GM12875 (cell line): Measurements from ENCODE around the gene ATXN2.
"Not testable (repeated sequence)": the region's sequence is repeated elsewhere in the genome, so short reads cannot be mapped to it uniquely, and the experiment has no call there.

Source experiments
- H3K4me3 ChIP-seq: one replicate; pipeline ENCODE4 v1.5.1; 2011; ENCODE audit warnings: low read depth, low read length, control low read depth
- TF ChIP-seq, protein P1 (sequence below): IDR thresholded peaks from 2 replicates; pipeline ENCODE4 v1.5.1; 2011; ENCODE audit warnings: low read depth, mild to moderate bottlenecking, control low read depth, inconsistent platforms, low read length, moderate library complexity, borderline replicate concordance; ENCODE audit not compliant: insufficient read depth

Gene ATXN2

DNA sequence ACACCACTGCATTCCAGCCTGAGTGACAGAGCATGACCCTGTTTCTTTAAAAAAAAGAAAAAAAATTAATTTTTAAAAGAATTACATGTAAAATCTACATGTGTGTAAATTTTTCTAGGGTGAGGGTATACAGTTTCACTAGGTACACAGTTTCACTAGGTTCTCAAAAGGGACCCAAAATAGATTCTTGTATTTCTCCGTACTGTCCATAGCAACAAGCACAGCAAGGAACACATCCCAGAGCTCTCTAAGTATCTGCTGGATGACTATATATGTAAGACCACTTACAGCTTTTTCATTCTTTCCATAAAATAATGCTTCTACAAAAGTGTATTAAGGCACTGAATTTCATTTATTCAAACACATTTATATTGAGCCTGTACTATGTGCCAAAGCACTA lies 55.1 kb downstream of the ATXN2 start:
- TF ChIP-seq, protein P1, sequence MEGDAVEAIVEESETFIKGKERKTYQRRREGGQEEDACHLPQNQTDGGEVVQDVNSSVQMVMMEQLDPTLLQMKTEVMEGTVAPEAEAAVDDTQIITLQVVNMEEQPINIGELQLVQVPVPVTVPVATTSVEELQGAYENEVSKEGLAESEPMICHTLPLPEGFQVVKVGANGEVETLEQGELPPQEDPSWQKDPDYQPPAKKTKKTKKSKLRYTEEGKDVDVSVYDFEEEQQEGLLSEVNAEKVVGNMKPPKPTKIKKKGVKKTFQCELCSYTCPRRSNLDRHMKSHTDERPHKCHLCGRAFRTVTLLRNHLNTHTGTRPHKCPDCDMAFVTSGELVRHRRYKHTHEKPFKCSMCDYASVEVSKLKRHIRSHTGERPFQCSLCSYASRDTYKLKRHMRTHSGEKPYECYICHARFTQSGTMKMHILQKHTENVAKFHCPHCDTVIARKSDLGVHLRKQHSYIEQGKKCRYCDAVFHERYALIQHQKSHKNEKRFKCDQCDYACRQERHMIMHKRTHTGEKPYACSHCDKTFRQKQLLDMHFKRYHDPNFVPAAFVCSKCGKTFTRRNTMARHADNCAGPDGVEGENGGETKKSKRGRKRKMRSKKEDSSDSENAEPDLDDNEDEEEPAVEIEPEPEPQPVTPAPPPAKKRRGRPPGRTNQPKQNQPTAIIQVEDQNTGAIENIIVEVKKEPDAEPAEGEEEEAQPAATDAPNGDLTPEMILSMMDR: no peak
- H3K4me3 ChIP-seq: no peak overlapping the region

DNA sequence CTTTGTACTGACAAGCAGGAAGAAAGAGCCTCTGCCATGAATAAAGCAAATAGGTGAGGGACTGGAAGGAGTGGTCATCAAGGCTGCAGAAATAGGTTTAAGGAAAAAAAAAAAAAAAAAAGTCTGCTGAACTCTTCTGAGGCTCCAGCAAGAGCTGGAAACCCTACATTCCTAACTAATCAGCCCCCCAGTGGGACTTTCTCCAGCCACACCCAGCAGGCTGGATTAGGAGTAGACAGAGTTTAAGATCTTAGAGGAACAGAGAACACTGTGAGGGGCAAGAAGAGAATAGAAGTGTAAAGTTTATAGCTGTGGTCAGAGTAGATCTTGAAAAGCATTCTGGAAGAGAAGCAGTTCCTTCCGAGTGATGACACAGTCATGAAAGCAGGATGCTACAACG lies 66.4 kb downstream of the ATXN2 start:
- TF ChIP-seq, protein P1: no peak
- H3K4me3 ChIP-seq: no peak overlapping the region

DNA sequence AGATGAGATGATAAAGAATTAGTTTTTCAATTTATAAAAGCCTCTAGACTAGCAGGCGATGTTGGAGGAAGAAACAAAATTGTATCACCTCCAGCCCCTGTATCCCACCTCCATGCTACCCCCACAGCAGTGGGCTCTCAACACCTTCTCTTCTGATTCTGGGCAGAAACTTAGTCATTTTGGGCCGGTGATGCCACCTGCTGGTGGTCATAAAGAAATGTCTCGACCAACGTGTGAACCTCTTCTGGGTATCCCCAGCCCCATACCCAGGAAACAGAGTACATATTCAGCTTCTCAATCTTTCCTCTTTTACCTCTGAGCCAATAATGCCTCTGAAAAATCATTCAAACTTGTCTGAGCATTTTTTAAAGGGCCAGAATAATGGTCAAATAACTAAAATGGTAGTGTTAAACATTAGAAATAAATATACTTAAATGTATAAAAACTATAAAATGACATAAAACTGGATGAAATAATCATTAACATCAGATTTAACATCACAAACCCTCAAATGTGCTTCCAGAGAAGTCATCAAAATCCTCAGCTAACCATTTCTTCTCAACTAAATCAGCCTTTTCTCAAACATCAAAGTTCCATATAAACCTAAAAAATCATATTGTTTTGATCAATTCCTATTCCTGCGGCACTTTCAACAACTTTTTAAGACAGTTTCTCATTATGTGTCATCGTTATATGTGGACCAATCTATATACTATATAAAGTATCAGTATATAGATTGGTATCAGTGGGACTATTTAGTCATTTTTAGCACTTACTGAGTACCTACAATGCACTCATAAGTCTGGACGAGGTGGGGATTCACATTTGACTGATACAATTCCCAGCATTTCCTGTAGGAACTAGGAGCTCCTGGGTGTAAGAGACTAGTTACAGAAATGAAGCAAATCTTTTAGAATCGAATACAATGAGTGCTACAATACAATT lies 69.4 kb downstream of the ATXN2 start:
- TF ChIP-seq, protein P1: peak; percentile 57
- H3K4me3 ChIP-seq: no peak overlapping the region

GRCh38 chr12:111523587-111524167 lies 75.4 kb downstream of the ATXN2 start:
- TF ChIP-seq, protein P1: no peak
- H3K4me3 ChIP-seq: no peak overlapping the region

DNA sequence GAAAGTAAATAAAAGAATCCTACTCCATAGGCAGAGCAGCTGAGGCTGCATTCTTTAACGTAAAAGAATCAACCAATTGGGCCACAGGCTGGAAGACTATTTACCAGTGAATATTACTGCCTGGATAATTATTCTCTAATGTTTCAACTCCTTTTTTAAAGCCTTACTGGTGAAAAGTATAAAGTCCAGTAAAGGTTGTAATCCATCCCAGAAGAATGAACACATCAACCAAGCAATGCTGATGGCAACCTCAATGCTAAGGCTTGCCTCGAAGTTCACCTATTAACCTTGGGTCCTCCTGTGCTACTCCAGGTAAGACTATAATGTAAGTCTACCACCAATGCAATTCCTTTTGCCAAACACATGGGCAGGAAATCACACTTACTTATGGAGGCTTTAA lies 77.3 kb downstream of the ATXN2 start:
- H3K4me3 ChIP-seq: no peak overlapping the region
- TF ChIP-seq, protein P1: no peak

- TF ChIP-seq, protein P1: no peak
- no peak overlapping the region for H3K4me3 ChIP-seq
These were observed 79.2 kb downstream of the ATXN2 start for GRCh38 chr12:111519937-111520336.

DNA sequence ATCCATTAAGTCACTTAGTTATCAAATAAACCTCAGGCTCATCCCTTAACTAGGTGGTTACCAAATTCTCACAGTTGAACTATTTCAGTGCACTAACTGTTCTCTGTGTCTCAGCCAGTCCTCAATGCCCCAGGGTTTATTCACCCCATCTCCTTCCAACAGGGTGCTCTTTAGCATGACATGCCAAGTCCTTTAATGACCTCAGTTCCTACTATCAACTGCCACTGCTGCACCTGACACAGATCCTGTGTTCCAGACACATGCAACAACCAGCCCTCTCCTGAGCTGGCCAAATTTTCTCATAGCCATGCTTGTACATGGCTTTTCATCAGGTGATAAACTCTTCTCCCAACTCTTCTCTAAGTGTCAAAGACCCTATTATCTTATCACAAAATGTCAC lies 80.0 kb downstream of the ATXN2 start:
- TF ChIP-seq, protein P1: no peak
- H3K4me3 ChIP-seq: no peak overlapping the region

- not testable (repeated sequence) for H3K4me3 ChIP-seq
These were observed 91.4 kb downstream of the ATXN2 start for GRCh38 chr12:111507719-111508118.

- not testable (repeated sequence) for H3K4me3 ChIP-seq
These were observed 91.9 kb downstream of the ATXN2 start for GRCh38 chr12:111507258-111507657.
